Activated effector memory CD4-positive, alpha-beta T cell treated with Interleukin-2 at 50 U/mL for 16 hours (primary cell): ENCODE measurements around the gene LRRIQ4.
A peak's percentile ranks its signal among the peaks of the same experiment; 100 is the strongest.

Experiments used
- DNase-seq: peaks from one replicate; pipeline ENCODE4 v3.0.0-alpha.2; 2020

Gene LRRIQ4

DNA sequence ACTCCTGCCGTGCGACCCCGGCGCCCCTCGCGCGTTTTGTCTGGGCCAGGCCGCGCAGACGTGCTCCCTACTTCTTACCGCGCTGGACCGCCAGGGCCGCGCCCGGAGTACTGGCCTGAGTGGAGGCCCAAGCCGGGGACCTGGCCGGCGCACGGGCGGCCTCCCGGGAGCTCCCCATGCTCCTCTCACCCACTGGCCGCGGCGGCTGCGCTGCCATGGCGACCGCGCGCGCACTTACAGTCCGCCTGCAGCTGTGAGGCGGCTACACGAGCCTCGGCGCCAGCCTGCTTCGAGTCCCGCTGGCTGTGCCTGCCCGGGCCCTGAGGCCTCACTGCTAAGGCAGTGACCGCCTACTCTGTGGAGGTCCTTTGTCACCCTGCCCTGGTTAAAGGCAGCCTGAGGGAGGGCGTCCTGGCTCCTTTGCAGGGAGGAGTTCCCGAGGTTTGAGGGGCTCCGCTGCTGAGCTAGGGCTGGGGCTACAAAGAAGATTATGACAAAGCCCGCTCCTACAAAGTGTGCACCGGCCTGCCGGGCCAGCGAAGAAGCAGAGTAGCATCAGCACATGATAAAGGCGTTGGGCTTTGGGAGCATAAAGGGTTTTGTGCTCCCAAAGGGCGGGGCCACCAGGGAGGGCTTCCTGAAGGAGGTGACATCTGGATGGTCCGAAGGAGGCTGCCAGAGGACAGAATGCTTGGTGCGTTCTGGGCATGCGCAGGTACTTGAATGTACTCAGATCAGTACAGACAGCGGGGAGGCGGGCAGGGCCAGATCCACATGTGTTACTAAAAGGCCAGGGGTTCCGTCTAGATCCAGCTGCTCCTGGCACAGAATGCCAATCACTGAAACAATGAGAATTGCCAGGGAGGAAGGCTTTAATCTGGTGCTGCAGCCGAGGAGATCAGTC is at the start of gene LRRIQ4, which contains the start of gene LRRC34:
Gene LRRIQ4 (plus strand): TSS at position 539 of the 904 bp plus-strand sequence. CDS start 9,052 bp downstream, outside the sequence.
Gene LRRC34 (minus strand): TSS at position 573 of the 904 bp plus-strand sequence. CDS start 356 bp downstream, at position 217.
- DNase-seq: peak; percentile 41

GRCh38 chr3:169764312-169764881 is 48.3 kb upstream of the LRRIQ4 start:
- DNase-seq: peak; percentile 61

- DNase-seq: peak; percentile 88
Measured at GRCh38 chr3:169764882-169765612, 47.6 kb upstream of the LRRIQ4 start, which contains the start of gene TERC. Gene TERC (minus strand): TSS chr3:169765060.

DNA sequence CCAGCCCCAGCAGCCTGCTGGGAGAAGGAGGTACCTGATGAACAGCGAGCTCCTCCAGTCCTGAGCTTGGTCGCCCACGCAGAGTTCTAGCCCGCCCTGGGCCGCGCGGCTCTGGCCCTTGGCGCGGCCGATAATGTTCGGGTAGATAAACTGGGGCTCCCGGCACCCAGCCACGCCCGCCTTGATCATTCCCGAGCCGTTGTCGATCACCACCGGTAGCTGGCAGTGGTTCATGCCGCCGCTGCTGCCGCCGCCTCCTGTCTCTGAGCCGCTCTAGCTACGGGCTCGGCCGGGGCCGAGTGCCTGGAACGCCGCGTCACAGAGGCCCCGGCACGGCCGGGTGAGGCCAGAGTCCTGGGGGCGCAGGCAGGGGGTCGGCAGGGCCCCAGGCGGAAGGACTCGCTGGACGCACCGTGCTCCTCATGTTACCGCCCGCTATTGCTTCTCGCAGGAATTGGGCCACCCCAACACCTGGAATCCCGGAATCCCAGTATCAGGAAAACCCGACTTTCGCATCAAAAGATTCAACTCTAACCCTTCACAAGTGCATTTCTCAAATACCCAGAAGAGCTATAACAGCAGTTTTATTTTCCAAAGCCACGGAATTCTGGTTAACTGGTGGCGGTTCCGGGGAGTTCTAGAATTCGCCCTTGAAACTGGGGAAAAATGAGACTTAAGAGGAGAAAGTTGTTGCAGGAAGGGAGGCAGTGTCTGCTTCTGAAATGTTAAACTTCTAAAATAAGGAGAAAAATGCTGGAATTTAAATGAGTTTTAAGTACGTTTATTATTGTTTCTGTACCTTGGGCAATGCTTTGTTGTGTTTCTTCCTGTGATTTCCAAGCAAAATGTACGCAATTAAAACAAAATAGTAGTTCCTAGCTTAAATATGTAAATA is 43.1 kb upstream of the LRRIQ4 start, which contains the start of gene ACTRT3:
Gene ACTRT3 (minus strand): TSS at position 275 of the 895 bp plus-strand sequence. CDS start 41 bp downstream, at position 234.
- DNase-seq: peak; percentile 46

DNA sequence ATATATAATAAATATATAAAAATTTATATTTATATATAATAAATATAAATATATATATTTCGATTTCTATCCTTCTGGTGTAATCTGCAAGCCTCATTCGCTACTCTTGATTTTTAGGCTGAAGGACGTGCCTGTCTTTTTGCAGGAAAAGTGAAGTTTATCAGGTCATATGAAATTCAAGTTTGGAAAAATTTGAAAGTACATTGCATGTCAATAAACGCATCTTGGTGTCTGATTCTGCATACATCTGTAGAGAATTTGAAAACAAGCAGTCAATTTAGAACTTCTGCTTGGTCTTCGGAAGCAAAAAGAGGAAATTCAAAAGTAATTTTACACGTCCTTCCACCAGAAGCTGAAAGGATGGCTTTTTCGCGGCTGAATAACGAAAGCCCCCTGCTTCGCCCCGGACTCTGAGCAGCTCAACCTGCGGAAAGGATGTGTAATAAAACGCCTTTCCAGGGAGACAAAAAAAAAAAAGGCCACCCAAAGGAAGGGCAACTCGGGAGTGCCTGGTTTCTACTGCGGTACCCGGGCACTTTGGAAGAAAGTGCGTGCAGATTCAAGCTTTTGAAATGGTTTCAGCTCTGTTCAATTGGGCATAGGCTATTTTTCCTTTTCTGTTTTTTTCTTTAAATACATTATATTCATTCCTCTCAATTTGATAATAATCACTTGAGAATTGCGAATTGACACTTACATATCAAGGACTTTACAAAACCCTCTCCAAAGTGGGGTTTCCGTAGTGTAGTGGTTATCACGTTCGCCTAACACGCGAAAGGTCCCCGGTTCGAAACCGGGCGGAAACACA is 41.0 kb upstream of the LRRIQ4 start:
- peak; percentile 15 for DNase-seq

GRCh38 chr3:169772305-169772896 is 40.3 kb upstream of the LRRIQ4 start:
- no peak for DNase-seq

- DNase-seq: peak; percentile 87
Measured at GRCh38 chr3:169772897-169773816, 39.5 kb upstream of the LRRIQ4 start, which contains the start of gene MYNN. Gene MYNN (plus strand): TSS chr3:169773396. CDS start chr3:169774296, 900 bp downstream.

- DNase-seq: no peak
Measured at GRCh38 chr3:169774186-169774585, 38.5 kb upstream of the LRRIQ4 start.

DNA sequence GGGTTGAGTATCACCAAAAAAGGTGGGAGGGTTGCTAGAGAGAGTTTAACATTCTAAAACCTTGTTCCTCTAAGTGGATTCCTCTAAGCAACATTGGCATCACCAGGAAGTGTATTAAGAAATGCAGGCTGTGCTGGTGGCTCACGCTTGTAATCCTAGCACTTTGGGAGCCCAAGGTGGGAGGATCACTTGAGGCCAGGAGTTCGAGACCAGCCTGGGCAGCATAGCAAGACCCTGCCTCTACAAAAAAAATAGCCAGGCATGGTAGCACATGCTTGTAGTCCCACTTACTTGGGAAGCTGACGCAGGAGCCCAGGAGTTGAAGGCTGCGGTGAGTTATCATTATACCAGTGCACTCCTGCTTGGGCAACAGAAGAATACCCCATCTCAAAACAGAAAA is 34.8 kb upstream of the LRRIQ4 start:
- DNase-seq: no peak

- no peak for DNase-seq
Measured at GRCh38 chr3:169780742-169781141, 31.9 kb upstream of the LRRIQ4 start.

GRCh38 chr3:169781209-169781855 is 31.3 kb upstream of the LRRIQ4 start:
- no peak for DNase-seq

DNA sequence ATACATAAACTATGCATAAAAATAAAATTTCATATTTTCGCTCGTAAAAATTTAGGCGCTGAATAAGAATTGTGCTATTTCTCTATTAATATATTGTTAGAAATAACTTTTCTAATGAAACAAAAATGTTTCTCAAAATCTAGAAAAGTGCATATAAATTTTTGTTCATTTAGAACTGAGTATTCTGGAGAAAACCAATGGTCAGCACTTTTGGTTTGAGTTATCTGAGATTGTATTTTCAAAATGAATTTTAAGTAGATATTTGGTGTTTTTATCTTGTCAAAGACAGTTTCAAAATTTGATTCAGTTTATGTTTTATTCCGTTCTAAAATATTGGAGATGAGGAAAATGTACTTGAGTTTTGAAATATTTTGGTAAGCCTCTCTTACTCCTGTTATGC is 25.6 kb upstream of the LRRIQ4 start:
- no peak for DNase-seq

GRCh38 chr3:169787791-169788190 is 24.9 kb upstream of the LRRIQ4 start:
- DNase-seq: no peak

- DNase-seq: no peak
Measured at GRCh38 chr3:169790219-169790618, 22.5 kb upstream of the LRRIQ4 start.

- DNase-seq: no peak
Measured at GRCh38 chr3:169790687-169791429, 21.8 kb upstream of the LRRIQ4 start.

DNA sequence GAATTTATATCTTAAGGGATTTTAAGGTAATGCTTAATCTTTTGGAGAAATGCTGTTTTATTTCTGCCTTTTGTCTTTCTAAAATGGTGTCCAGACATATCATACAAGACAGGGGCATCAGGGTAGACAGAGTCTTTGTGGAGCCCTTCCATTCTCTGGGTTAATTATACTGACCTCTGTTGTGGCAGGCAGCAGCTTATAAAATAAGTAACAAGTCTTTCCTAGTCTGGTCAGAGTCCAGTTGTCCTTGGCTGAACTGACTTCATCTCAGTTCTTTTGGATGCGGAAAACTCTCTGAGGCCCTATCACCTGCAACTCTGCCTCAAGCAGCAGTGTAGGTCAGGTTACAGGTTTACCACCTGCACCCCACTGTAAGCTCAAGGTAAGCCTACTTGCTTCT is 20.3 kb upstream of the LRRIQ4 start:
- DNase-seq: no peak

DNA sequence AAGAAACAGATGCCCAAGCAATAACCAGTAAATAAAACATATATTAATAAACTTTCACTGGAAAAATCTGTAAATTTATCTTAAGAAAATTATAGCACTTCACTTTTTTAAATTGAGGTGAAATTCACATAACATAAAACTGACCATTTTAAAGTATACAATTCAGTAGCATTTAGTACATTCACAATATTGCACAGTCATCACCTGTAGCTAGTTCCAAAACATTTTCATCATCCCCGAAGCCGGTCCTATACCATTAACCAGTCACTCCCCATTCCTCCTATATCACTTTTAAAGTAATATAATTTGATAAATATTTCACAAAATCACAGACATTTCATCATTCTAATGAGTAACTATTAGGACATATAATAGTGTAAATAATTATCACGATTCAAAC is 8.0 kb upstream of the LRRIQ4 start:
- no peak for DNase-seq

GRCh38 chr3:169809230-169809795 is 3.4 kb upstream of the LRRIQ4 start:
- no peak for DNase-seq
